MM.1S (cell line): ENCODE results near the gene CC2D2B.

Experiments
- CTCF ChIP-seq: fragments of 300-600 bp; sonication (generic); IDR thresholded peaks from 2 replicates; pipeline ENCODE4 v1.5.1; 2016; ENCODE audit warnings: antibody characterized with exemption, low read length, mixed read lengths
- EZH2 ChIP-seq: fragments of 300-600 bp; sonication (generic); optimal IDR thresholded peaks from 2 replicates; pipeline ENCODE3; 2017; ENCODE audit warnings: low read depth, mild to moderate bottlenecking, antibody characterized with exemption, low read length, mixed read lengths

GRCh38 chr10:95987685-95988426 is 80.1 kb downstream of the CC2D2B start:
- TF ChIP-seq CTCF: no peak
- TF ChIP-seq EZH2: no peak
